CD4-positive, alpha-beta T cell (primary cell): ENCODE data around the gene MIOX. TPM values are rescaled to one million over a fixed set of nuclear protein-coding genes. Genes with fewer than 3 reads are reported as not detected.

Experiments
- ATAC-seq: fragments of 200-7000 bp; cut with Tn5 transposase; one replicate; pipeline ENCODE4 v1.10.0; 2022; ENCODE audit warnings: mild to moderate bottlenecking; ENCODE audit not compliant: poor library complexity
- CTCF ChIA-PET: fragments of 350-600 bp; sonication (Branson Sonifier 250); formaldehyde crosslinking; loops from one replicate; lab custom pipeline; 2021; ENCODE audit warnings: antibody characterized with exemption, inconsistent platforms; lab: Charles Lee
- POLR2A ChIA-PET: fragments of 350-600 bp; sonication (Branson Sonifier 250); formaldehyde crosslinking; loops from one replicate; lab custom pipeline; 2021; ENCODE audit warnings: antibody characterized with exemption, inconsistent platforms; lab: Charles Lee
- DNase-seq, 14 experiments: peaks; one replicate each; pipeline ENCODE4 v3.0.0-alpha.2; 2013 to 2020; ENCODE audit warnings: mixed read lengths in 2 of 14
- H3K27ac ChIP-seq, 2 donors: one replicate each; pipeline versions ENCODE4 v1.5.1 to v1.7.0; 2013; ENCODE audit warnings: low read length in 2 of 2, low read depth in 1 of 2, mild to moderate bottlenecking in 1 of 2
- H3K27me3 ChIP-seq, 2 experiments: 1 replicate in 1 of 2; 2 replicates in 1 of 2; pipeline versions ENCODE4 v1.6.1 to v1.7.0; 2013; ENCODE audit warnings: low read length in 2 of 2, control low read depth in 1 of 2, mild to moderate bottlenecking in 1 of 2, moderate library complexity in 1 of 2; ENCODE audit not compliant: insufficient read depth in 2 of 2, control insufficient read depth in 1 of 2
- H3K36me3 ChIP-seq: one replicate; pipeline ENCODE4 v1.6.1; 2013; ENCODE audit warnings: low read length, control low read depth; ENCODE audit not compliant: insufficient read depth
- H3K4me1 ChIP-seq: one replicate; pipeline ENCODE4 v1.6.1; 2013; ENCODE audit warnings: low read length, control low read depth; ENCODE audit not compliant: insufficient read depth
- H3K4me3 ChIP-seq: one replicate; pipeline ENCODE4 v1.5.1; 2013; ENCODE audit warnings: mild to moderate bottlenecking, low read length, moderate library complexity
- H3K9me3 ChIP-seq, 2 experiments: 1 replicate in 1 of 2; 2 replicates in 1 of 2; pipeline versions ENCODE4 v1.6.1 to v1.7.0; 2013; ENCODE audit warnings: low read length in 2 of 2, mild to moderate bottlenecking in 2 of 2, control low read depth in 1 of 2, moderate library complexity in 1 of 2; ENCODE audit not compliant: control insufficient read depth in 1 of 2, insufficient read depth in 1 of 2
- H3K27ac Mint-ChIP-seq: one replicate; pipeline ENCODE4 v1.8.0; 2020; ENCODE audit warnings: mixed read lengths
- H3K27me3 Mint-ChIP-seq: one replicate; pipeline ENCODE4 v1.8.0; 2021; ENCODE audit warnings: mixed read lengths
- H3K36me3 Mint-ChIP-seq: one replicate; pipeline ENCODE4 v1.8.0; 2021; ENCODE audit warnings: low read depth, mixed read lengths
- H3K4me1 Mint-ChIP-seq: one replicate; pipeline ENCODE4 v1.8.0; 2021; ENCODE audit warnings: low read depth, mixed read lengths
- H3K4me3 Mint-ChIP-seq: one replicate; pipeline ENCODE4 v1.8.0; 2020; ENCODE audit warnings: mild to moderate bottlenecking, mixed read lengths
- H3K9me3 Mint-ChIP-seq: one replicate; pipeline ENCODE4 v1.8.0; 2020; ENCODE audit warnings: mixed read lengths
- CTCF ChIP-seq: fragments of 200-600 bp; IDR thresholded peaks from one replicate; pipeline ENCODE4 v1.8.0; 2022; ENCODE audit warnings: antibody characterized with exemption, mild to moderate bottlenecking
- intact Hi-C, 2 experiments: fragments of 100-400 bp; cut with DNase I in 1 of 2; cut with micrococcal nuclease in 1 of 2; formaldehyde crosslinking; loops; one replicate each; pipeline versions ENCODE4 v1.15.1 to v1.9.0; 2023 to 2025; cut with DNase I, micrococcal nuclease
- total RNA-seq, 174 experiments: library from RNA in 2 of 174; stranded (reverse) in 2 of 174; gene quantifications; one replicate each; pipeline ENCODE4 v1.2.3 and lab custom pipeline; 2021 to 2026

Gene MIOX
- total RNA-seq, 2 experiments from 2014 or later, result not detected

- H3K4me3 Mint-ChIP-seq, result peak overlapping the region; percentile 94
- ChIA-PET CTCF (interaction anchor here (2.0 to 3.6 kb wide), 4 partner anchors 19 to 114 kb away, joined by 5 to 42 read pairs (median 16); partner anchors contain the start of genes SCO2 and SYCE3), POLR2A (interaction anchor here (1.1 to 4.9 kb wide), 12 partner anchors 12 to 115 kb away, joined by 3 to 250 read pairs (median 18); partner anchors contain the start of genes CHKB, SCO2, SYCE3 and TYMP)
- H3K27ac ChIP-seq, result peak overlapping the region; percentile 89 to 92
- peaks cover 21% of the 10 kb centered on the region for H3K4me1 Mint-ChIP-seq
- peaks cover 38% of the 10 kb centered on the region for H3K4me1 ChIP-seq
- peaks cover 37% of the 10 kb centered on the region for H3K36me3 ChIP-seq
- DNase-seq (peak in 1 of 14 experiments; percentile 17), ATAC-seq (no peak)
- intact Hi-C loops, result loop anchor here (1.0 to 10.0 kb wide), 5 partner anchors 30 to 162 kb away; partner anchors contain the start of gene PPP6R2 (in 1 of the 2)
- peak overlapping the region; percentile 89 for H3K27ac Mint-ChIP-seq
- H3K27me3 ChIP-seq, result no peaks in the 10 kb centered on the region
- no peaks in the 10 kb centered on the region for H3K27me3 Mint-ChIP-seq
- no peaks in the 10 kb centered on the region for H3K9me3 Mint-ChIP-seq
- no peaks in the 10 kb centered on the region for H3K9me3 ChIP-seq
- H3K4me3 ChIP-seq, result peak overlapping the region; percentile 92
- no peak for TF ChIP-seq CTCF
- H3K36me3 Mint-ChIP-seq, result peaks cover 15% of the 10 kb centered on the region
Observed at GRCh38 chr22:50506611-50507420, 20.2 kb downstream of the MIOX start.

GRCh38 chr22:50507421-50507990 lies 20.8 kb downstream of the MIOX start, which contains the start of gene LMF2:
Gene LMF2, minus strand, starts transcription at chr22:50507702. Its CDS starts 27 bp downstream, at chr22:50507675.
- H3K36me3 ChIP-seq, result peaks cover 37% of the 10 kb centered on the region
- ChIA-PET POLR2A (interaction anchor here (0.6 to 4.9 kb wide), 31 partner anchors 9 to 318 kb away, joined by 3 to 250 read pairs (median 5); partner anchors contain the start of genes ADM2, ARSA, CHKB and HDAC10), CTCF (interaction anchor here (0.9 to 3.6 kb wide), 6 partner anchors 9 to 113 kb away, joined by 3 to 42 read pairs (median 8); partner anchors contain the start of genes SCO2 and SYCE3)
- Mint-ChIP-seq H3K4me1 (peaks cover 21% of the 10 kb centered on the region), H3K36me3 (peaks cover 16% of the 10 kb centered on the region), H3K4me3 (peak within 1 kb of the TSS; percentile 94), H3K27ac (peak within 1 kb of the TSS; percentile 95), H3K9me3 (no peaks in the 10 kb centered on the region), H3K27me3 (no peaks in the 10 kb centered on the region)
- peak in 13 of 14 experiments; percentile 88 to 100 (median 94) for DNase-seq
- TF ChIP-seq CTCF, result no peak
- peak; percentile 74 for ATAC-seq
- no peaks in the 10 kb centered on the region for H3K27me3 ChIP-seq
- peak within 1 kb of the TSS; percentile 89 to 92 for H3K27ac ChIP-seq
- H3K9me3 ChIP-seq, result no peaks in the 10 kb centered on the region
- peak within 1 kb of the TSS; percentile 92 for H3K4me3 ChIP-seq
- intact Hi-C loops, result loop anchor here (1.0 to 10.0 kb wide), 5 partner anchors 31 to 163 kb away; partner anchors contain the start of gene PPP6R2 (in 1 of the 2)
- peaks cover 38% of the 10 kb centered on the region for H3K4me1 ChIP-seq
